Measurements from ENCODE around the gene SIX5.

- TF ChIP-seq PREB (CRISPR knock-in tag; IDR thresholded peaks at IDR 0.05) (no peak), ZBTB34 (CRISPR knock-in tag; IDR thresholded peaks at IDR 0.05) (no peak), FOXK2 (conservative IDR thresholded peaks at IDR 0.05 in 1 of 2, IDR thresholded peaks at IDR 0.05 in 1 of 2; ENCODE audit: low read depth in 2 of 2) (peak; percentile 78 to 79; a peak in 3 of 4 replicates), MAX (CRISPR knock-in tag; IDR thresholded peaks at IDR 0.05) (no peak)
Measured at GRCh38 chr19:45767410-45767880, 1.6 kb downstream of the SIX5 start.
